Measurements from ENCODE around the gene NKAP.
"Not testable (repeated sequence)": the region's sequence is repeated elsewhere in the genome, so short reads cannot be mapped to it uniquely, and the experiment has no call there.

Gene NKAP

DNA sequence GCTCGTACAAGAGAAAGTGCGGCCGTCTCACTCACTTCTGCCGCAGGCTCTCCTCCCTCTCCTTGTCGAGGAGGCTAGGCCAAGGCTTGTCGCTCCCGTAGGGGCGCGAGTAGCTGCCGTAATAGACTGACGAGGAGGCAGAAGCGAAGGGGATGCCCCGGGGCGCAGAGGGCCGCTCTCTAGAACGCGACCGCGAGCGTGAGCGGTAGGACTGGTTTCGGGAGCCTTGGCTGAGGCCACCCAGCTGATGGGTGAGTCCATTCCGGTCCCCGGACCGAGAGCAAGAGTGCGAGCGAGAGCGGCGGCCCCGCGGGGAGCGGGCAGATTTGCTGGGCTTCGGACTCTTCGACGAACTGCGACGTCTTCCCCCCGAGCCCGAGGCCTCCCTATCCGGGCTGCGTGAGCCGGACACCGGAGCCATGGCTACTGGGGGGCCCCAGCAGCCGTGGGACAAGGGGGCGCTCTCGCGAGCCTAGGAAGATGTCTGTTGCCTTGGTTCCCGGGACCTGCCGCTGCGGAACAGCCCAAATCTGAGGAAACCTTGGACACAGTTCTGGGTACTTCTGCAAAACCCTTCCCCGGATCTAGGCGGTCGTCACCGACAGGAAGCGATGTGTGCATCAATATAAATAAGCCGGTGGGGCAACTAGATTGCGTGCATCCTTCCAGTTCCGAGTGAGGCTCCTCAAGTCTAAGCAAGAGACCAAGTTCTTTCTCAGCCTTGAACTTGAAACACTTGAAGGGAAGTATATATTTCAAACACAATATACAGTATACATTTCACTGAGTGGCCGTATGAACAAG lies at the start of gene NKAP:
NKAP (minus strand) TSS at position 567 of the 804 bp plus-strand sequence; CDS start at position 421, 146 bp downstream.
- peak; percentile 69 for DNase-seq

DNA sequence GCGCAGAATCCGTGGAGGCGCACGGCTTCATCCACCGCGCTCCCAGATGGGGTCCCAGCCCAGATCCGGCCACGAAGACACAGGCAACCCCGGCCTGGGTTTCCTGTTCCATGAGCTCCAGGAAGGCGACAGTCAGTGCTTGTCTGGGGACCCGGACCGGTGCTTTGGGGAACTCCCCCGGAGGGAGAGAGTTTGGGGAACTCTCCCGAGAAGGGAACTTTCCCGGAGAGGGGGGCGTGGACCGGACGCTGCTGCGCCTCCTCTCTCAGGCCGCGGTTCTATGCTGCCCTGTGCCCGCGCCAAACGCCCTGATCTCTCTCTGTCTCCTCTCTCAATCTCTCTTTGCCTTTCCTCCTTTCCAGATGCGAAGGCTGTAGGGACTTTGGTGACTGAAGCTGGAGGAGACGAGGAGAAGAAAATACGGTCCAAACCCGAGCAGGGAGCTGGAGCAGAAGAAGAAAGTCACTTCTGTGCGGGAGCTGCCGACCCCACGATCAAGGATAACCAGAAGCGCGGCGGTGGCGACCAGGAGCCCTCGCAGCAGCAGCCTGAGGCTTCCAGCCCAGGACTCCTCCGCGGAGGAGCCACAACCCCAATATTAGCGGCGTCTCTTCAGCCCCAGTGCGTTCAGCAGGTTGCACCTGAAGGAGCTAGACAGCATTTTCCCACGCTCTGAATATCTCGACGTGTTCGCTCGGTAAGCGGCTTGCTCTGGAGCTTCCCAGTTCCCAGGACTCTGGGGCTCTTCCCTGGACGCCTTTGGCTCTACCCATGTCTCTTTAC lies 47.6 kb upstream of the NKAP start:
- no peak for DNase-seq

DNA sequence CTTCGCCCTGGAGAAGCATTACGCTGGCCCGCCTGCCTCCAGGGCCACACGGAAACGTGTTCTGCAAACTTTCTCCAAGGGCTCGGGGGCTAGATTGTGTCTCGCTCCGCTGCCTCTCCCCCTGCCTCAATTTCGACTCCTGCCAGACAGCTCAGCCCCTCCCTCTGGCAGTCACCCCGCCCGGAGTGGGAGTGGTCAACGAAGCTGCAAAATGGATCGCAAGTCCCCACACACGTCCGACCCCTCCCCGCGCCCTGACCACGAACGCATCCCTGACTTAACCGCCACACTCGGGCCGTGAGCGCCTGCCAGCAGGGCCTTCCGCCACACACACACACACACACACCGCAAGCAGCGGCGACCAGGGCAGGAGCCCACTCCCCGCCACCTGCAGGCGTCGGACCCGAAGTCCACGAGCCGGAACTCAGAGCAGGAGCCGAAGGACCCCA lies 47.0 kb upstream of the NKAP start:
- no peak for DNase-seq

DNA sequence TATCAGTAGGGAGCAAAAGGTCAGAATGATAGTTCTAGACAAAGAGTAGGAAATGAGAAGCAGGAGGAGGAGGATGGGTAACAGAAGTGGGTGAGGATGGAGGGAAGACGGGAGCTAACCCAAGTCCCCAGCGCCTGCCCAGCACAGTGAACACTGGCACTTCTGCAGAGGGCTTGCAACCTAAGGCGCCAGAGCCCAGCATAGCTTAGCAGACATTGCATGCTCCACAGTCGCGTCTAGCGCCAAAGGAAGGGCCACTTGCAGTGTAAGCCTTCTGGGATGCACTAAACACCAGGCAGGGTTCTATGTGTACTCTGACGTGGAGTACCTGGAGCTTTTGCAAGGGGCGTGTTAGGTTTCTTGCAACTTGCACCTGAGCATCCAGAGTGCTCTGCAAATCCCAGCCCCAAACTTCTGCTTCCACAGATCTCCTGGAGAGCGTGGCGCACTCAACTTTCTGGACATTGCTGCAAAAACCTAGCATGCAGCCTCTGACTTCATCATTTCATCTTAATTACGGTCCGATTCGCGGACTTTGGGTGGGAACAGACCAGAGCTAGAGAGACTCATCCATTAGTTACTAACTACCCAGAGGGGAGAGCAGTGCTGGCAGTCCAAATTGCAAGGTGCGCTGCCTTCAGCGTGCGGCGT lies 46.5 kb upstream of the NKAP start:
- no peak for DNase-seq

GRCh38 chrX:119986203-119986602 lies 42.7 kb upstream of the NKAP start:
- DNase-seq: no peak

- no peak for DNase-seq
These were observed 41.1 kb upstream of the NKAP start for GRCh38 chrX:119984652-119985051.

GRCh38 chrX:119983494-119983893 lies 39.9 kb upstream of the NKAP start:
- DNase-seq: no peak

DNA sequence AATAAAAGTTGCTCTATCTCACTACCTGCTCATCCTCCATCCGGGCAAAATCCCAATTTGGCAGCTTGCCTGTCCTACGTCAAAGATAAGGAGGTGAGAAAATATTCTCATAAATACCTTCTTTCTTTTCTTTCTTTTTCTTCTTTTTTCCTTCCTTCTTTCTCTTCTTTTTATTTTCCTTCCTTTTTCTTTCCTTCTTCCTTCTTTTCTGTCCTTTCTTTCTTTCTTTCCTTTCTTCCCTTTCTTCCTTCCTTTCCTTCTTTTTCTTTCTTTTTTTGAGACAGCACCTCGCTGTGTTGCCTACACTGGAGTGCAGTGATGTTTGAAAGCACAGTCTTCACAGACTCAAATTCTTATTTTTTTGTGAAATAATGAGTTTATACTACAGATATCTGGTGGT lies 38.6 kb upstream of the NKAP start:
- no peak for DNase-seq

DNA sequence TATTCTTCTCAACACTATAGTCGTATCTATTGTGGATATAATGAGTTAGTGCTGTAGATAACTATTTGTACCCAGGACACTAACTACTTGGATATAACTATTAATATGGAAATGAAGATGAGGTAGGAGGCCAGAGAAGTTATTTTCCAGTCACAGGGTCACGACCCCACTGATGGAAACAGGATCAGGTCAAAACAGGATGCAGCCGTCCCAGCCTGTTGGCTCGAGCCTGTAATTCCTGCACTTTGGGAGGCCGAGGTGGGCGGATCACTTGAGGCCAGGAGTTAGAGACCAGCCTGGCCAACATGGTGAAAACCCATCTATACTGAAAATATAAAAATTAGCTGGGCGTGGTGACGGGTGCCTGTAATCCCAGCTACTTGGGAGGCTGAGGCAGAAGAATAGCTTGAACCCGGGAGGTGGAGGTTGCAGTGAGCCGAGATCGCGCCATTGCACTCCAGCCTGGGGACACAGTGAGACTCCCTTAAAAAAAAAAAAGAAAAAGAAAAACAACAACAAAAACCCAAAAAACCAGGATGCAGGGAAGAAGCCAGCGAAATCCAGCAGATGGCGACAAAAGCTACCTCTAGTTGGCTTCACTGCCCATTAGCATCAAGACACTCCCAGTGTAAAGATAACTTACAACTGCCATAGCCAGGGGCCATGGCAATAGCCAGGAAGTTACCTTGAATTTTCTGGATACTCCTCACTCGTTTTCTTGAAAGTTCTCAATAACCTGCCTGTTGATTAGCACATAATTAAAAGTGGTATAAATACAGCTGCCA lies 37.9 kb upstream of the NKAP start:
- no peak for DNase-seq

DNA sequence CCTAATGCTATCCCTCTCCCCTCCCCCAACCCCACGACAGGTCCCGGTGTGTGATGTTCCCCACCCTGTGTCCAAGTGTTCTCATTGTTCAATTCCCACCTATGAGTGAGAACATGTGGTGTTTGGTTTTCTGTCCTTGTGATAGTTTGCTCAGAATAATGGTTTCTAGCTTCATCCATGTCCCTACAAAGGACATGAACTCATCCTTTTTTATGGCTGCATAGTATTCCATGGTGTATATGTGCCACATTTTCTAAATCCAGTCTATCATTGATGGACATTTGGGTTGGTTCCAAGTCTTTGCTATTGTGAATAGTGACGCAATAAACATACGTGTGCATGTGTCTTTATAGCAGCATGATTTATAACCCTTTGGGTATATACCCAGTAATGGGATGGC lies 33.6 kb upstream of the NKAP start:
- not testable (repeated sequence) for DNase-seq

GRCh38 chrX:119971184-119971583 lies 27.6 kb upstream of the NKAP start:
- DNase-seq: no peak

DNA sequence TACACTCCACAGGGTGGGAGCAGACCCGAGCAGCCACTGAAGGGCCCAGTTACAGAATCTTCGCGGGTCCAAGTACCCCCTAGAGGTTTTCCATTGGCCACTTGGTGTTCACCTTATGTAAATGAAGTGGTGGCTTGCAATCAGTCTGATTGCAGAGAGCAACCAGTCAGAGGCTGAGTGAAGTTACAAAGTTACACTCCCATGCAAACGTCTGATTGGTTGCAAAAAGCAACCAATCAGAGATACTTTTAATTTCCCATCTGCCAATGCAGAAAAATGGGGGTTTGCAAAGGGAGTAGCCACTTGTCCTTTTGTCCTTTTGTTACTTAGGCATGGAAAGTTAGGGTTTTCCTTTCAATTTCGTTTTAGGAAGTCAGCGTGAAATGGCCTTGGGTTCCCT lies 27.0 kb upstream of the NKAP start:
- no peak for DNase-seq

GRCh38 chrX:119966837-119967236 lies 23.3 kb upstream of the NKAP start:
- DNase-seq: not testable (repeated sequence)

DNA sequence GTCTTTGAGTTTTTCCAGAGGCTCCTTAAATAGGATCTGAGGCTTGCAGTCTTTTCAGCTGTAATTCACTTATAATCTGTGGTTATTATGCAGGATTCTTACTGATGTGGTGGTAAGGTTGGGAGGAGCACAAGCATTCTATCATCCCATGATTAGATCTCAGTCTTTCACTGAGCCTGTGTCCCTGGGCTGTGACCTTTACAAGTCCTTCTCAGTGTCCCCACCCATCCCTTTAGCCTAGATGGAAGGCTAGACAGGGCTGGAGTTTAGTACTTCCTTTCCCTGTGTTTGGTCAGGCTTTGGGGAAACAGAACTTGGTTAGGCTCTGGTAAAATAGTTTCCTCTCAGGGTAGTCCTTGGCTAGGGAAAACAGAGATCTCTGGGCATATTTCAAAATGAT lies 17.1 kb upstream of the NKAP start:
- no peak for DNase-seq

- DNase-seq: not testable (repeated sequence)
These were observed 12.4 kb upstream of the NKAP start for GRCh38 chrX:119955807-119956570.

GRCh38 chrX:119954374-119954773 lies 10.8 kb upstream of the NKAP start:
- no peak for DNase-seq

DNA sequence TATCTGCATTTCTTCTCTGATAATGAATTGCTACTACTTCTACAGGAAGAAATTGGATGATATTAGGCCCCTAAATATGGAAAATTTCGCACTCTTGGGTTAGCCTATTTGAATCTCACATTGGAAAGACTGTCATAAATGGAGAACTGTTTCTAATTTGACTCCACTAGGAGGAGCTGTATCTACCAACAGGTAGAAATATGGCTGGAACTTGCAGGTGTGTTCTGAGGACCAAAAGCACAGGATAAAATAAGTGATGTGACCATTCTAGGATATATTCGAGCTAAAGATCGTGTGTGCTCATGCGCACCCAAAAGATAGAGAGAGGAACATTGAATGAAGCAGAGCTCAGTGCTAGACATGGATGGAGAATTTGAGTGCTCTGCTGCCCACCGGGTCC lies 4.8 kb upstream of the NKAP start:
- DNase-seq: no peak

- no peak for DNase-seq
These were observed 1.9 kb upstream of the NKAP start for GRCh38 chrX:119945481-119945880.

DNA sequence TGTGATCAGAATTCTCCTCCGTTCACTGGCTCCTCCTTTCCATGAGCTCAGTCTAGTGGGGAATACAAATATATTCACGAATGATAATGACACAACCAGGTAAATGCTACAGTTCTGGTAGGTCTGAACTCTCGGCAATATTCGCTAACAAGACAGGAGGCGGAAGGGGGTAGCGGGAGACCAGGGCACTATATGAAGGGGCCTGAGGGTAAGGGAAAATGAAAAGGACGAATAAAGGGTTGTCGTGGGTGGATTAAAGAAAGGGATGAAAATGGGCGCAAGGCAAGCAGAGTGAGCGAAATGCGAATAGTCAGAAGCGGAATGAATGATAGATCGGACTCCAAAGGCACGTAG lies 743 bp downstream of the NKAP start:
- DNase-seq: no peak

DNA sequence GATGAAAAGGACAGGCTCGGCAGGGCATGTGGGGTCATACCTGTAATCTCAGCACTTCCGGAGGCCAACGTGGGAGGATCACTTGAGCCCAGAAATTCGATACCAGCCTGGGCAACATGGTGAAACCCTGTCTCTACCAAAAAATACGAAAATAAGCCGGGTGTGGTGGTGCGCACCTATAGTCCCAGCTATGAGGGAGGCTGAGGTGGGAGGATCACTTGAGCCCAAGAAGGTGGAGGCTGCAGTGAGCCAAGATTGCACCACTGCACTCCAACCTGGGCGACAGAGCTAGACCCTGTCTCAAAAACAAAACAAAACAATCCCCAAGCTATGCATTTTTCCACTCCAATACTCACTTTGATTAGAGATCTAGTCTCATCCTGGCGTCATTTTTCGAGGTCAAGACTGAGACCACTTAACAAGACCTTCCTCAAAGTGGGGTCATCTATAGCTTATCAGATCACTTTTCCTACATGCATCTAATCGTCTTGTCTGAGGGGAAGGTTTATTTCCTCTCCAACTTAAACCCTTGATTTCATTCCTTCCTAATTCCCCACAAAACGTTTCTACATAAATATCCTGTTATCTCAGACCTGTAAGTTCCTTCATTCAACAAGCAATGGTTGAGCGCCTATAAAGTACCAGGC lies 1.3 kb downstream of the NKAP start:
- DNase-seq: no peak

DNA sequence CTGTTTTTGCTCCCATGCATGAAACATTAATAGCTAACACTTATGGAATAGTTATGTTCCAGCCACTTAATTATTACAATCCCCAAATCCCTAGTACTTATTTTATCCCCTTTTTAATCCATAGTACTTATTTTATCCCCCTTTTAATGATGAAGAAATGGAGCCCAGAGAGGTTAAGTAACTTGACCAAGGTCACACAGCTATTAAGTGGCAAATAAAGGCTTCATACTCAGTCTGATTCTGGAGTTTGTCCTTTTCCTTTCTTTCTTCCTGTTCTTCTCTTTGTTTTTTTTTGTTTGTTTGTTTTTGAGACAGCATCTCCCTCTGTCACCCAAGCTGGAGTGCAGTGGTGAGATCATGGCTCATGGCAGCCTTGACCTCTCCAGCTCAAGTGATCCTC lies 2.2 kb downstream of the NKAP start:
- no peak for DNase-seq

Data from NCI-H1048 (cell line).